HepG2 (cell line): ENCODE data around the gene PHF14. TPM values are rescaled to one million over a fixed set of nuclear protein-coding genes. Genes with fewer than 3 reads are reported as not detected.

ENCODE experiments used
- ATF1 ChIP-seq: IDR thresholded peaks from 2 replicates; pipeline ENCODE4 v1.6.1; 2016; ENCODE audit warnings: mild to moderate bottlenecking, control low read depth
- EHMT2 ChIP-seq: fragments of 200-600 bp; sonication (generic); IDR thresholded peaks from 2 replicates; pipeline ENCODE4 v1.7.0; 2017; ENCODE audit warnings: antibody characterized with exemption, low read depth, low read length, borderline replicate concordance
- FIP1L1 ChIP-seq: fragments of 200-400 bp; formaldehyde crosslinking; IDR thresholded peaks from 2 replicates; pipeline ENCODE4 v1.6.1; 2018; ENCODE audit warnings: low read depth, mild to moderate bottlenecking, low read length, moderate library complexity, borderline replicate concordance; ENCODE audit not compliant: insufficient read depth
- KLF6 ChIP-seq: IDR thresholded peaks from 2 replicates; pipeline ENCODE4 v1.8.0; 2016; ENCODE audit warnings: missing biosample characterization, missing genetic modification reagents
- MEIS1 ChIP-seq: sonication (generic); formaldehyde crosslinking; IDR thresholded peaks from 2 replicates; pipeline ENCODE4 v1.9.0; 2021; ENCODE audit warnings: mild to moderate bottlenecking, missing genetic modification reagents, moderate library complexity, borderline replicate concordance
- PLRG1 ChIP-seq: fragments of 450-650 bp; conservative IDR thresholded peaks from 2 replicates; pipeline ENCODE4 v1.6.1; 2016
- SALL2 ChIP-seq: sonication (generic); formaldehyde crosslinking; IDR thresholded peaks from 2 replicates; pipeline ENCODE4 v1.8.1; 2023; ENCODE audit warnings: mild to moderate bottlenecking, missing genetic modification reagents, inconsistent platforms
- SAP130 ChIP-seq: IDR thresholded peaks from 2 replicates; pipeline ENCODE4 v1.6.1; 2016; ENCODE audit warnings: low read depth
- SMARCE1 ChIP-seq: fragments of 450-650 bp; IDR thresholded peaks from 2 replicates; pipeline ENCODE4 v1.6.1; 2017; ENCODE audit warnings: borderline replicate concordance
- SYNCRIP ChIP-seq: fragments of 200-400 bp; formaldehyde crosslinking; IDR thresholded peaks from 2 replicates; pipeline ENCODE4 v1.6.1; 2018; ENCODE audit warnings: mild to moderate bottlenecking, low read depth, low read length; ENCODE audit not compliant: insufficient read depth
- ZBTB42 ChIP-seq: sonication (generic); formaldehyde crosslinking; IDR thresholded peaks from 2 replicates; pipeline ENCODE4 v1.5.0; 2020; ENCODE audit warnings: mild to moderate bottlenecking, missing genetic modification reagents
- ZKSCAN1 ChIP-seq: fragments of 150-350 bp; IDR thresholded peaks from 2 replicates; pipeline ENCODE4 v1.6.1; 2014; ENCODE audit warnings: low read length
- ZNF160 ChIP-seq: sonication (generic); formaldehyde crosslinking; IDR thresholded peaks from 2 replicates; pipeline ENCODE4 v1.8.0; 2022; ENCODE audit warnings: mild to moderate bottlenecking, inconsistent platforms, missing genetic modification reagents
- ZNF232 ChIP-seq: sonication (generic); formaldehyde crosslinking; IDR thresholded peaks from 2 replicates; pipeline ENCODE4 v1.4.0; 2020; ENCODE audit warnings: missing genetic modification reagents, borderline replicate concordance
- ZNF24 ChIP-seq: fragments of 450-650 bp; IDR thresholded peaks from 2 replicates; pipeline ENCODE4 v1.6.1; 2017; ENCODE audit warnings: antibody characterized with exemption, mild to moderate bottlenecking
- ZNF263 ChIP-seq: sonication (generic); formaldehyde crosslinking; IDR thresholded peaks from 2 replicates; pipeline ENCODE4 v1.4.0; 2020; ENCODE audit warnings: missing genetic modification reagents
- ZNF275 ChIP-seq: sonication (generic); formaldehyde crosslinking; IDR thresholded peaks from 2 replicates; pipeline ENCODE4 v1.8.0; 2022; ENCODE audit warnings: missing genetic modification reagents, mild to moderate bottlenecking, inconsistent platforms, borderline replicate concordance
- ZNF276 ChIP-seq: sonication (generic); formaldehyde crosslinking; IDR thresholded peaks from 2 replicates; pipeline ENCODE4 v1.4.0; 2020; ENCODE audit warnings: mild to moderate bottlenecking, low read depth, missing genetic modification reagents
- ZNF414 ChIP-seq: sonication (generic); formaldehyde crosslinking; IDR thresholded peaks from 2 replicates; pipeline ENCODE4 v1.5.0; 2020; ENCODE audit warnings: missing genetic modification reagents
- ZNF549 ChIP-seq: sonication (generic); formaldehyde crosslinking; IDR thresholded peaks from 2 replicates; pipeline ENCODE4 v1.5.0; 2020; ENCODE audit warnings: missing genetic modification reagents
- ZNF773 ChIP-seq: sonication (generic); formaldehyde crosslinking; IDR thresholded peaks from 2 replicates; pipeline ENCODE4 v1.4.0; 2020; ENCODE audit warnings: missing genetic modification reagents, borderline replicate concordance
- ZNF784 ChIP-seq: sonication (generic); formaldehyde crosslinking; IDR thresholded peaks from 2 replicates; pipeline ENCODE4 v1.5.1; 2020; ENCODE audit warnings: missing genetic modification reagents, mild to moderate bottlenecking, borderline replicate concordance
- ZSCAN31 ChIP-seq: sonication (generic); formaldehyde crosslinking; IDR thresholded peaks from 2 replicates; pipeline ENCODE4 v1.5.0; 2020; ENCODE audit warnings: low read depth, mild to moderate bottlenecking, missing genetic modification reagents
- polyA plus RNA-seq, 8 experiments: library from polyadenylated mRNA; depleted of rRNA in 3 of 8; stranded (reverse) in 7 of 8; unstranded in 1 of 8; fragments of >200 nt; fragmentation: Illumina TruSeq in 4 of 8; extraction: Trizol in 4 of 8; gene quantifications; 2 replicates each; pipeline versions ENCODE4 v1.2.1 to v1.2.3, GENCODE V29; 2011 to 2016; ENCODE audit warnings: low read depth in 4 of 8, missing spikeins in 1 of 8, mixed read lengths in 1 of 8; ENCODE audit not compliant: insufficient read depth in 1 of 8
- total RNA-seq, 5 experiments: library from RNA; depleted of rRNA; stranded (reverse); fragments of >200 nt; fragmentation: Illumina TruSeq; extraction: Trizol; gene quantifications; 2 replicates each; pipeline ENCODE4 v1.2.3, GENCODE V29; 2016; ENCODE audit warnings: low read depth in 1 of 5
- TF ChIP-seq, protein P1 (sequence below): sonication (generic); formaldehyde crosslinking; conservative IDR thresholded peaks from 2 replicates; pipeline ENCODE4 v1.4.0; 2020; ENCODE audit warnings: missing genetic modification reagents

Gene PHF14
- total and polyA plus RNA-seq, 2 of the 13 experiments (the other 11 are each of a cell fraction or from before 2014, with no cell fraction given) = 18.9 to 68.7 TPM

GRCh38 chr7:10973061-10973941, at the start of gene PHF14 (continued):
- TF ChIP-seq ZNF414 (CRISPR knock-in tag) (no peak), ZNF773 (no peak), SAP130 (peak; percentile 55), ZNF232 (CRISPR knock-in tag) (no peak), ZBTB42 (CRISPR knock-in tag) (0 out of 2 replicates have a peak, but pooled peaks have one; percentile 50), ZSCAN31 (no peak; the same call in 1 of the 2 replicates), ZNF263 (no peak), MEIS1 (CRISPR knock-in tag) (no peak; the same call in 1 of the 2 replicates), SYNCRIP (no peak), ZNF549 (CRISPR knock-in tag) (no peak), SALL2 (CRISPR knock-in tag) (no peak), ZKSCAN1 (no peak), ZNF160 (no peak), ATF1 (CRISPR knock-in tag) (peak; percentile 86), EHMT2 (no peak; the same call in 1 of the 2 replicates), KLF6 (CRISPR knock-in tag) (no peak), SMARCE1 (no peak), ZNF276 (CRISPR knock-in tag) (no peak; the same call in 1 of the 2 replicates), PLRG1 (no peak), FIP1L1 (0 out of 2 replicates have a peak, but pooled peaks have one; percentile 56), ZNF784 (CRISPR knock-in tag) (no peak), ZNF24 (no peak), ZNF275 (no peak; the same call in 1 of the 2 replicates)
- TF ChIP-seq, protein P1, sequence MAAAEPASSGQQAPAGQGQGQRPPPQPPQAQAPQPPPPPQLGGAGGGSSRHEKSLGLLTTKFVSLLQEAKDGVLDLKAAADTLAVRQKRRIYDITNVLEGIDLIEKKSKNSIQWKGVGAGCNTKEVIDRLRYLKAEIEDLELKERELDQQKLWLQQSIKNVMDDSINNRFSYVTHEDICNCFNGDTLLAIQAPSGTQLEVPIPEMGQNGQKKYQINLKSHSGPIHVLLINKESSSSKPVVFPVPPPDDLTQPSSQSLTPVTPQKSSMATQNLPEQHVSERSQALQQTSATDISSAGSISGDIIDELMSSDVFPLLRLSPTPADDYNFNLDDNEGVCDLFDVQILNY (CRISPR knock-in tag) = 0 out of 2 replicates have a peak, but pooled peaks have one; percentile 17
